Nephron progenitor cell (in vitro differentiated cells): ENCODE data around the gene PNMA8A.
A peak's percentile ranks its signal among the peaks of the same experiment; 100 is the strongest.

Source experiments
- DNase-seq: peaks from one replicate; pipeline ENCODE4 v3.0.0; 2021
- H3K27ac Mint-ChIP-seq: 2 replicates; pipeline ENCODE4 v1.8.0; 2021; ENCODE audit warnings: mild to moderate bottlenecking, moderate library complexity, mixed read lengths
- H3K27me3 Mint-ChIP-seq: 2 replicates; pipeline ENCODE4 v1.8.0; 2021; ENCODE audit warnings: mild to moderate bottlenecking, low read depth, mixed read lengths; ENCODE audit not compliant: poor library complexity
- H3K36me3 Mint-ChIP-seq: 2 replicates; pipeline ENCODE4 v1.8.0; 2021; ENCODE audit warnings: low read depth, mixed read lengths
- H3K4me1 Mint-ChIP-seq: 2 replicates; pipeline ENCODE4 v1.8.0; 2021; ENCODE audit warnings: mixed read lengths
- H3K4me3 Mint-ChIP-seq: 2 replicates; pipeline ENCODE4 v1.8.0; 2021; ENCODE audit warnings: mild to moderate bottlenecking, moderate library complexity, mixed read lengths
- H3K9me3 Mint-ChIP-seq: 2 replicates; pipeline ENCODE4 v1.8.0; 2021; ENCODE audit warnings: mild to moderate bottlenecking, moderate library complexity, mixed read lengths
- TF ChIP-seq, protein P1 (sequence below): fragments of 200-600 bp; sonication (generic); IDR thresholded peaks from 2 replicates; pipeline ENCODE4 v1.5.0; 2021; ENCODE audit warnings: antibody characterized with exemption

Gene PNMA8A

DNA sequence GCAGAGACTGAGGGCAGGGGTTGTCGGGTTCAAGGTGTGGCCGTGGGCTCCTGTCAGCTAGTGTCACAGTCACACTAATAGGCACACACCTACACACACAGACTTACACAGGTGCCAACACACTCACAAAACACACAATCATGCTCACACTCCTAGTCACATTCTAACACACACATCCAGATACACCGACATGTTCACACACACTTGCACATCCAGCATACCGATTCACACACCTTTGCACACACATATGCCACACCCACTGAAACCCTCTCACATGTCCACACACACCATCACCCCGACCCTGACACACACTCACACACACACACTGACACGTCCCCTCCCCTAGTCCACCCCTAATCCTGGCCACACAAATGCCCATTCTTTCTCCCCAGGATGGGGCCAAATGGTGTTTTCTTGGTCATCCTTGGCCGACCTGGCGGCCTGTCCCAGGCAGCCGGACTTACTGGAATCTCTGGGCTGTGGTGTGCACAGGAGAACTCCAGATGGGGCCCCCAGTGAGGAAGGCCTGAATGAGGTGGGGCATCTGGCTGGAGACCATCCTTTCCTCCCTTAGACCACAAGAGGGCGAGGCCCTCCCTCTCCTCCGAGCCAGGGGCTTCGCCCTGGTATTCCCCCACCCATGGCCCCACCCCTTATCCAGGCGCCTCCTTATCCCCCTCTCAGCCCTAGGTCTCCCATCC is 43.4 kb upstream of the PNMA8A start:
- Mint-ChIP-seq H3K27me3 (peaks cover 17% of the 10 kb centered on the region), H3K4me1 (no peaks in the 10 kb centered on the region), H3K9me3 (peaks cover 14% of the 10 kb centered on the region), H3K36me3 (peaks cover 5% of the 10 kb centered on the region), H3K4me3 (no peak overlapping the region), H3K27ac (no peak overlapping the region)
- DNase-seq, result no peak
- TF ChIP-seq, protein P1, sequence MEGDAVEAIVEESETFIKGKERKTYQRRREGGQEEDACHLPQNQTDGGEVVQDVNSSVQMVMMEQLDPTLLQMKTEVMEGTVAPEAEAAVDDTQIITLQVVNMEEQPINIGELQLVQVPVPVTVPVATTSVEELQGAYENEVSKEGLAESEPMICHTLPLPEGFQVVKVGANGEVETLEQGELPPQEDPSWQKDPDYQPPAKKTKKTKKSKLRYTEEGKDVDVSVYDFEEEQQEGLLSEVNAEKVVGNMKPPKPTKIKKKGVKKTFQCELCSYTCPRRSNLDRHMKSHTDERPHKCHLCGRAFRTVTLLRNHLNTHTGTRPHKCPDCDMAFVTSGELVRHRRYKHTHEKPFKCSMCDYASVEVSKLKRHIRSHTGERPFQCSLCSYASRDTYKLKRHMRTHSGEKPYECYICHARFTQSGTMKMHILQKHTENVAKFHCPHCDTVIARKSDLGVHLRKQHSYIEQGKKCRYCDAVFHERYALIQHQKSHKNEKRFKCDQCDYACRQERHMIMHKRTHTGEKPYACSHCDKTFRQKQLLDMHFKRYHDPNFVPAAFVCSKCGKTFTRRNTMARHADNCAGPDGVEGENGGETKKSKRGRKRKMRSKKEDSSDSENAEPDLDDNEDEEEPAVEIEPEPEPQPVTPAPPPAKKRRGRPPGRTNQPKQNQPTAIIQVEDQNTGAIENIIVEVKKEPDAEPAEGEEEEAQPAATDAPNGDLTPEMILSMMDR, result no peak

DNA sequence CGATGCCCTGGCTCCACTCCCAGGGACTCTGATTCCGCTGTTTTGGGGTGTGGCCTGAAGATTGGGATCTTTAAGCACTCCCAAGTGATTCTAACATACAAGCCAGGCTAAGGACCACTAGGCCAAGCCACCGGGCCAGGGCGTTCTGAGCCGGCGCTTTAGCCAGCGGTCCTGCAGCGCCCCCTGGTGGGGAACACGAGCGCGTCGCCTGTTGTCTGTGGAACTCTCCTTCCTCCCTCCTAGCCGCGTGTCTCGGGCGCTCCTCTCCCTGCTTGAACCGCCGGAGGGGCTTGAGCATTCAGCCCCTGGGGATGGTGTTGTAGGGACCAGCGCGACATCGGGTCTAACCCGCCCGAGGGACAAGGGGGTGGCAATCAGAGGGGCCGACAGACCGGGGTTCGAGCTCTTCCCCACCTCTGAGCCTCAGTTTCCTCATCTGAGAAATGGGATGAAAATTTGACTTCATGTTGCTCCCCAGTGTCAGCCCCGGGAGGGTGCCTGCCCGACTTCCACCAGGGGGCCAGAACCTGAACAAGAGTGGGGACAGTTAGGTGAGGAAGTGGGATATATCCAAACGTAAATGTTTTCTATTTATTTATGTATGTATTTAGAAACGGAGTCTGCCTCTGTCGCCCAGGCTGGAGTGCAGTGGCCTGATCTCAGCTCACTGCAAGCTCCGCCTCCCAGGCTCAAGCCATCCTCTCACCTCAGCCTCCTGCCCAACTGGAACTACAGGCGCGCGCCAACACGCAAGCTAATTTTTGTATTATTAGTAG is 42.3 kb upstream of the PNMA8A start:
- no peaks in the 10 kb centered on the region for H3K4me1 Mint-ChIP-seq

DNA sequence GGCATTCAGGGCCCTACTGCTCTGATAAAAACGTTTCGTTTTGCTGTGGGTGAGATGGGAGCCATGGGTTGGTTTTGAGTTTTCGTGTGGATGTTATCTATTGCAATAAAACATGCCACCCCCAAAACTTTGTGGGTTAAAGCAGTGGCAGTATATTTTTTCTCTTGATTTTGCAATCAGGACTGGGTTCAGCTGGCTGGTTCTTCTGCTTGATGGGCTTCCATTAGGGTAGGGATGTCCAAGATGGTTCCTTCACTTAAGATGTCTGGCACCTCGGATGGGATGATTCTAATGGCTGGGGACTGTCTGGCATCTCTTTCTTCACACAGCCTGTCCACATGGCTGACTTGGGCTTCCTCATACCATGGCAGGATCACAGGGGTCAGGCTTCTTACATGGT is 39.9 kb upstream of the PNMA8A start:
- H3K9me3 Mint-ChIP-seq, result peaks cover 14% of the 10 kb centered on the region
- H3K36me3 Mint-ChIP-seq, result peaks cover 5% of the 10 kb centered on the region
- TF ChIP-seq, protein P1, result no peak
- H3K4me1 Mint-ChIP-seq, result peaks cover 12% of the 10 kb centered on the region
- H3K27ac Mint-ChIP-seq, result no peak overlapping the region
- H3K4me3 Mint-ChIP-seq, result no peak overlapping the region
- no peak for DNase-seq
- H3K27me3 Mint-ChIP-seq, result peaks cover 33% of the 10 kb centered on the region

More for the DNA sequence above, 42.3 kb upstream of the PNMA8A start:
- Mint-ChIP-seq H3K36me3 (peaks cover 5% of the 10 kb centered on the region), H3K9me3 (peaks cover 14% of the 10 kb centered on the region), H3K27ac (no peak overlapping the region), H3K27me3 (peaks cover 18% of the 10 kb centered on the region), H3K4me3 (no peak overlapping the region)
- DNase-seq, result peak; percentile 97
- TF ChIP-seq, protein P1, result peak; percentile 98

DNA sequence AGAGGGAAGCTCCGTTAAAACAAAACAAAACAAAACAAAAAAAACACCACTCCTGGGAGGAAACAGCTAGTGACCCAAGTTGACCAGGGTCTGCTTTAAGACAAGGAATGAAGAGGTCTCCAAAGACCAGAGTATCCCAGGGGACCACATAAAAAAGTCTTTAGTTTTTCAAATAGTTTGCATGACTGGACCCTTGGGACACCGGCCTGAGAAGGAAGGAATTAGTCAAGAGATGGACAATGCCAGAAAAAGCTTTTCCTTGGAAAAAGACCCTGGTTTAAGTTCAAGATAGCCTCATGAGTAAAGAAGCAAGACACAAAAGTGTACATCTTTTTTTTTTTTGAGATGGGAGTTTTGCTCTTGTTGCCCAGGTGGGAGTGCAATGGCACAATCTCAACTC is 36.8 kb upstream of the PNMA8A start:
- no peak for DNase-seq
- Mint-ChIP-seq H3K9me3 (peaks cover 19% of the 10 kb centered on the region), H3K4me1 (peaks cover 20% of the 10 kb centered on the region), H3K36me3 (peaks cover 5% of the 10 kb centered on the region), H3K27ac (no peak overlapping the region), H3K27me3 (peaks cover 41% of the 10 kb centered on the region), H3K4me3 (no peak overlapping the region)
- TF ChIP-seq, protein P1, result no peak

DNA sequence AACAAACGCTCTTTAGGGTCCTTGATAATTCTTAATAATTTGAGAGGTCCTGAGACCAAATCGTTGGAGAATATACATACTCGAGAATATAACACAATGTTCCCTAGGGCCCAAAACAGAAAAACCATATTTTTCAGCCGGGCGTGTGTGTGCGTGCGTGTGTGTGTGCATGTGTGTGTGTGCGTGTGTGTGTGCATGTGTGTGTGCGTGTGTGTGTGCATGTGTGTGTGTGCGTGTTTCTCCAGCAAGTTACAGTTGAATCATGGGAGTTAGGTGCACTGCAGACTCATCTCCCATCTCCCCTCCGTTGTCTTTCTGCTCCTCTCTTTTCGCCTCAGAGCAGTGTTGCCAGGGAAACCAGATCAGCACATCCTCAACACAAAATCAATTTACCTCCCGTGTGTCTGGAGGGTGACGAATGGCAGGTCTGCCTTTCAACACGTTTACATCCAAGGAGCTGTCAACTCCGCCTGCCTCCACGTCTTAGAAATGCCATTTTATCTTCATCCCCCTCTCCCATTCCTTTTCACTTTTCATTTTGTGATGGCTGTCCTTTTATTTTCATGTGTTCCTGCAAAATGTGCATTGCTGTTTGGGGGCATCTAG is 32.6 kb upstream of the PNMA8A start:
- TF ChIP-seq, protein P1, result no peak
- Mint-ChIP-seq H3K4me1 (peaks cover 37% of the 10 kb centered on the region), H3K4me3 (no peak overlapping the region), H3K27ac (no peak overlapping the region), H3K27me3 (peaks cover 44% of the 10 kb centered on the region), H3K9me3 (peaks cover 5% of the 10 kb centered on the region), H3K36me3 (no peaks in the 10 kb centered on the region)
- DNase-seq, result peak; percentile 8
